Kidney (tissue), 14 donors: Measurements from ENCODE around the gene SPATA33. TPM values are rescaled to one million over a fixed set of nuclear protein-coding genes. Genes with fewer than 3 reads are reported as not detected.

Source experiments
- DNase-seq, 5 donors: peaks; one replicate each; pipeline ENCODE4 v3.0.0-alpha.2; 2013 to 2020
- FAIRE-seq: peaks from 2 replicates; lab custom pipeline; 2012; peaks lifted over from hg19 to GRCh38; lab: Jason Lieb, UNC
- H3K27ac ChIP-seq, 2 donors: one replicate each; pipeline ENCODE4 v1.7.0; 2013; ENCODE audit warnings: low read depth in 2 of 2, low read length in 2 of 2, inconsistent platforms in 1 of 2
- H3K27me3 ChIP-seq: one replicate; pipeline ENCODE4 v1.7.1; 2013; ENCODE audit warnings: low read length, inconsistent platforms; ENCODE audit not compliant: control insufficient read depth, insufficient read depth
- H3K36me3 ChIP-seq, 3 donors: one replicate each; pipeline versions ENCODE4 v1.7.0 to v1.7.1; 2013; ENCODE audit warnings: low read length in 3 of 3, control low read depth in 1 of 3, inconsistent platforms in 1 of 3; ENCODE audit not compliant: insufficient read depth in 3 of 3, control insufficient read depth in 2 of 3
- H3K4me1 ChIP-seq, 3 donors: one replicate each; pipeline versions ENCODE4 v1.7.0 to v1.7.1; 2013; ENCODE audit warnings: low read length in 3 of 3, inconsistent platforms in 1 of 3, low read depth in 1 of 3; ENCODE audit not compliant: control insufficient read depth in 2 of 3, insufficient read depth in 2 of 3
- H3K4me3 ChIP-seq, 3 donors: one replicate each; pipeline versions ENCODE4 v1.7.0 to v1.8.1; 2013; ENCODE audit warnings: low read length in 3 of 3, control low read depth in 1 of 3, inconsistent platforms in 1 of 3
- H3K9ac ChIP-seq, 3 donors: one replicate each; pipeline versions ENCODE4 v1.7.0 to v1.7.1; 2013; ENCODE audit warnings: low read length in 3 of 3, control low read depth in 1 of 3, inconsistent platforms in 1 of 3
- H3K9me3 ChIP-seq, 3 donors: one replicate each; pipeline versions ENCODE4 v1.7.0 to v1.7.1; 2013; ENCODE audit warnings: low read length in 3 of 3, control low read depth in 1 of 3, inconsistent platforms in 1 of 3; ENCODE audit not compliant: control insufficient read depth in 2 of 3, insufficient read depth in 1 of 3
- intact Hi-C: fragments of 100-400 bp; cut with DNase I; formaldehyde crosslinking; loops from one replicate; pipeline ENCODE4 v1.11.1; 2022
- polyA plus RNA-seq: library from polyadenylated mRNA; stranded (reverse); fragments of 350-450 nt; fragmentation: Illumina TruSeq; extraction: RNeasy Lipid Tissue Mini Kit (QIAGEN cat#74804); gene quantifications from one replicate; pipeline ENCODE4 v1.2.3, GENCODE V29; 2014; ENCODE audit warnings: low read depth, low replicate concordance; ENCODE audit not compliant: insufficient read depth
- total RNA-seq: library from RNA; stranded (reverse); fragmentation: NEBNext Ultra II Directional; extraction: Animal tissue kit (Norgen Biotek cat#: 25700); gene quantifications from one replicate; pipeline ENCODE4 v1.2.1, GENCODE V29; 2021
- TF ChIP-seq, protein P1 (sequence below): IDR thresholded peaks from 3 replicates; pipeline ENCODE4 v1.5.1; 2012; ENCODE audit warnings: mild to moderate bottlenecking, moderate library complexity, borderline replicate concordance; ENCODE audit not compliant: insufficient read depth; ENCODE audit errors: extremely low read depth
- donor health status: control.
- donor health status: control.
- donor health status: control.
- donor health status: control.
- donor health status: control.
- donor health status: DM: yes; HTN: yes; CAD: no.
- donor health status: Normal renal cell carcinoma (clear cell type).

The SPATA33 gene
- total and polyA plus RNA-seq, 2 donors from 2014 or later: 13.4 to 16.3 TPM

DNA sequence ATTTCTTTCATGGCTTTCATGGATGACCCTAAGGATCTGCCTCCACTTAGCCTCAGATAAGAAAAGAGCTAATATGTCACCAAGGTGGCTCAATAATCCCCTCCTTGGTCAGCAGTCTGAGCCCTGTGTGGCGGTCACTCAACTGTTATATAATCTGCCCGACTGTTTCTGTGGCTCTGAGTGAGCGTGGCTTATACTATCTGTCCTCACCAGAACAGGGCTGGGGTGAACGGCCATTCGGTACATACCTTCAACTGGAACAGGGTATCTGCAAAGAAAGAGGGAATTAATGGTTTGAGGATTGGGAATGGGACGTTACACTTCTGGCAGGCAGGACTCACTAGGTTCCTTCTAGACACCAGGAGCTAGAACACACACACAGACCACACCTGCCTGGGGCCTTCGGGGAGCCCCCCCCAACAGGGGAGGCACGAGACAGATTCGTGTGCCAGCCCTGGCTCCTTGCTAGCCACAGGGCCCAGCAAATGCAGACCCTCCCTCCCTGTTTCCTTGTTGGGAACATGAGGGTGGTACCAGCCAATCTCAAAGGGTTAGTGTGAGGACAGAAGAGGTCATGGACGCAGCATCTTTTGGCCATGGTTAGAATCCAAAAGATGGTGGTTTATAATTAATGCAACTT, 3.9 kb upstream of the SPATA33 start:
- no peak overlapping the region for H3K9ac ChIP-seq
- no peaks in the 10 kb centered on the region for H3K9me3 ChIP-seq
- no peak overlapping the region for H3K27ac ChIP-seq
- H3K27me3 ChIP-seq: no peaks in the 10 kb centered on the region
- H3K4me1 ChIP-seq: peaks cover 0 to 13% (median 5%) of the 10 kb centered on the region in 3 donors
- intact Hi-C loops: no loop called here
- DNase-seq (no peak), FAIRE-seq (no peak)
- TF ChIP-seq, protein P1, sequence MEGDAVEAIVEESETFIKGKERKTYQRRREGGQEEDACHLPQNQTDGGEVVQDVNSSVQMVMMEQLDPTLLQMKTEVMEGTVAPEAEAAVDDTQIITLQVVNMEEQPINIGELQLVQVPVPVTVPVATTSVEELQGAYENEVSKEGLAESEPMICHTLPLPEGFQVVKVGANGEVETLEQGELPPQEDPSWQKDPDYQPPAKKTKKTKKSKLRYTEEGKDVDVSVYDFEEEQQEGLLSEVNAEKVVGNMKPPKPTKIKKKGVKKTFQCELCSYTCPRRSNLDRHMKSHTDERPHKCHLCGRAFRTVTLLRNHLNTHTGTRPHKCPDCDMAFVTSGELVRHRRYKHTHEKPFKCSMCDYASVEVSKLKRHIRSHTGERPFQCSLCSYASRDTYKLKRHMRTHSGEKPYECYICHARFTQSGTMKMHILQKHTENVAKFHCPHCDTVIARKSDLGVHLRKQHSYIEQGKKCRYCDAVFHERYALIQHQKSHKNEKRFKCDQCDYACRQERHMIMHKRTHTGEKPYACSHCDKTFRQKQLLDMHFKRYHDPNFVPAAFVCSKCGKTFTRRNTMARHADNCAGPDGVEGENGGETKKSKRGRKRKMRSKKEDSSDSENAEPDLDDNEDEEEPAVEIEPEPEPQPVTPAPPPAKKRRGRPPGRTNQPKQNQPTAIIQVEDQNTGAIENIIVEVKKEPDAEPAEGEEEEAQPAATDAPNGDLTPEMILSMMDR: no peak
- peaks cover 0 to 3% (median 3%) of the 10 kb centered on the region in 3 donors for H3K36me3 ChIP-seq
- H3K4me3 ChIP-seq: no peak overlapping the region

DNA sequence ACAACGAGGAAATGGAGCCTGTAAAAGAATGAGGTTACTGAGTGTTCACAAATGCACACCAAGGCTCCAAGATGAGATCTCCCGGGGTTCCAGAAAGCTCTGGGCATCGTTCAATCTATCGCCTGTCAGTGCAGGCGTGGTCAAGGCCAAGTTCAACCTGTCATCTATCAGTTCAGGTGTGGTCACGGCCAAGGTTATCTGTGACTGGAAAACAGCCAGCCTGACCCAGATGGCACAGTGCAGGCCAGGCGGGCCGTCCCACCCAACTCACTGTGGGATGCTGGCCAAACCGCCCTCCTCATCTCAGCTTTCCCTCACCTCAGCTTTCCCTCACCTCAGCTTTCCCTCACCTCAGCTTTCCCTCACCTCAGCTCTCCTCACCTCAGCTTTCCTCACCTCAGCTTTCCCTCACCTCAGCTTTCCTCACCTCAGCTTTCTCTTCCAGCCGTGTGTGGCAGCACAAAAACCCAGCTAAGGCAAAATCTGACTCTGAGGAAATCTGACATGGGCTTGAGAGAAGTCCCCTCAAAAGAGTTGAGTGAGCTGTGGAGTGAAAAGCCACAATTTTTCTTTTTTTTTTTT, 2.5 kb upstream of the SPATA33 start:
- Histone ChIP-seq H3K4me3 (no peak overlapping the region), H3K27me3 (no peaks in the 10 kb centered on the region), H3K9me3 (no peaks in the 10 kb centered on the region), H3K4me1 (peaks cover 0 to 13% (median 5%) of the 10 kb centered on the region in 3 donors), H3K9ac (no peak overlapping the region), H3K36me3 (peaks cover 0 to 3% (median 3%) of the 10 kb centered on the region in 3 donors), H3K27ac (no peak overlapping the region)
- no peak for FAIRE-seq
- TF ChIP-seq, protein P1: no peak
- intact Hi-C loops: no loop called here
- DNase-seq: no peak

DNA sequence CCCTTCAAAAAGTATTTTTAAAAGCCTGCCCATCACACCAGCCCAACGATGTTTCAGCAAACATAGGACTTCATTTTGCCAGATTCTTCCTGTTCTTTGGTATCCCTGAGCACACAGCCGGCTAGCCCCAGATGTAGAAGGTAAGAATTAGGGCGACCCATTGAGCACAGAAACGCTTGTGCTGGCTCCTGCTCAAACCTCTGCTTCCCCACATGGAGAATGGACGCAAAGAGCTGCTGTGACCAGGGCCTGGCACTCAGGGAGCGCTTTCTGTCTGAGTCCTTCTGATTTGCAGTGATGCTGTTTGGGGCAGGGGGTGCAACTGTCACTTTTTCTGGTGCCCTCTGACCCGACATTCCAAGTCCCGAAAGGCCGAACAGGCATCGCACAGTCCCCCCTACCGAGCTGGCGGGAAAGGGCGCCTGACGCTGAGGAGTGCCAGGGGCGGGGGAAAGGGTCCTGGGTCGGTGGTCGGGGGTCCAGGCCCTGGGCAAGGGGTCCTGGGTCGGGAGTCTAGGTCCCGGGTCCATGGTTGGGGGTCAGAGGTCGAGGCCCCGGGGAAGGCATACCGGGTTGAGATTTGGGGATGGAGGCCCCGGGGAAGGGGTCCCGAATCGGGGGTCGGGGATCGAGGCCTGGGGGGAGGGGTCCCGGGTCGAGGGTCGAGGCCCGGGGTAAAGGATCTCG, 1.1 kb upstream of the SPATA33 start:
- TF ChIP-seq, protein P1: no peak
- intact Hi-C loops: no loop called here
- Histone ChIP-seq H3K27ac (no peak overlapping the region), H3K27me3 (no peaks in the 10 kb centered on the region), H3K4me1 (peaks cover 0 to 13% (median 5%) of the 10 kb centered on the region in 3 donors), H3K9me3 (no peaks in the 10 kb centered on the region), H3K4me3 (peak overlapping the region in 2 of 3 donors; percentile 42 to 89), H3K9ac (peak overlapping the region in 1 of 3 donors; percentile 81), H3K36me3 (peaks cover under 1 to 2% (median 2%) of the 10 kb centered on the region in 3 donors)
- FAIRE-seq (no peak), DNase-seq (peak in 1 of 5 donors; percentile 83)
